Ureter (tissue), 1 donor: ENCODE results near the gene TYW1B. TPM values are rescaled to one million over a fixed set of nuclear protein-coding genes. Genes with fewer than 3 reads are reported as not detected.
"Not testable (repeated sequence)": the region's sequence is repeated elsewhere in the genome, so short reads cannot be mapped to it uniquely, and the experiment has no call there.

Experiments used
- DNase-seq: peaks from one replicate; pipeline ENCODE4 v3.0.0-alpha.2; 2020; ENCODE audit warnings: low spot score
- total RNA-seq: library from RNA; stranded (reverse); gene quantifications from one replicate; pipeline ENCODE4 v1.2.4, GENCODE V29; 2023
- donor health status: DM: yes; HTN: yes; CAD: no.

The TYW1B gene
- total RNA-seq, 1 donor from 2014 or later = 5.0 TPM

DNA sequence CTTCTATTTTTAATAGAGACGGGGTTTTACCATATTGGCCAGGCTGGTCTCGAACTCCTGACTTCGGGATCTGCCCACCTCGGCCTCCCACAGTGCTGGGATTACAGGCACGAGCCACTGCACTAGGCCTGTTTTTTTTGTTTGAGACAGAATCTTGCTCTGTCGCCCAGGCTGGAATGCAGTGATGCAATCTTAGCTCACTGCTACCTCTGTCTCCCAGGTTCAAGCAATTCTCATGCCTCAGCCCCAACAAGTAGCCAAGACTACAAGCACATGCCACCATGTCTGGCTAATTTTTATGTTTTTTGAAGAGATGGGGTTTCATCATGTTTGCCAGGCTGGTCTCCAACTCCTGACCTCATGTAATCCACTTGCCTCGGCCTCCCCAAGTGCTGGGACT is 73.7 kb downstream of the TYW1B start:
- no peak for DNase-seq

GRCh38 chr7:72753781-72754180 is 74.2 kb downstream of the TYW1B start:
- DNase-seq = no peak

DNA sequence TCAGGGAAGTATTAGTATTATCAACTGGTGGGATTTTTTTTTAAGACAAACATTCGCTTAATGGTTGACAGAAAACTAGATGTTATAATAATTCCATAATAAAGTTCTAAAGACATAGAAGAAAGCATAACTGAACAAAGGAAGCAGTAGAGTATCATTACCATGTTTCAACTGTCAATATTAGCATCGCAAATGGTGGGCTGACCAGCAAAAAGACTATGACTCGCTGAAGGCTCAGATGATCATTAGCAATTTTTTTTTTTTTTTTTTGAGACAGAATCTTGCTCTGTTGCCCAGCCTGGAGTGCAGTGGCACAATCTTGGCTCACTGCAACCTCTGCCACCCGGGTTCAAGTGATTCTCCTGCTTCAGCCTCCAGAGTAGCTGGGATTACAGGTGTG is 74.8 kb downstream of the TYW1B start:
- DNase-seq = not testable (repeated sequence)

DNA sequence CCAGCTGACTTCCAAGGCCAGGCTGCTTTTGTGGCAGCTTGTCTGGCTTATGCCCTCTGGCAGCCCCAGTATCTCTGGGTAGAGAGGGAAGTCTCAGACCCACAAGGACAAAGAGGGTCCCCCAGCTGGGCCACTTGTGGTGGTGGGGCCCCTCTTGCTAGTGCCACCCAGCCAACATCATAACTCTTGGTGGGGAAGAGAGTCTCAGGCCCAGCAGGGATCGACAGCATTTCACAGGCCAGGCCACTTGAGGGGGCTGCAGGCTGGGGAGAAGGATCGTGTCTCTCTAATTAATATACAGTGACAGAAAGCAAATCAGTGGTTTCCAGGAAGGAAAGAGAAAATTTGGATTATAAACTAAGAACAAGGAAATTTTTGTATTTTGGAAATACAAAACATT is 76.0 kb downstream of the TYW1B start:
- DNase-seq = no peak

DNA sequence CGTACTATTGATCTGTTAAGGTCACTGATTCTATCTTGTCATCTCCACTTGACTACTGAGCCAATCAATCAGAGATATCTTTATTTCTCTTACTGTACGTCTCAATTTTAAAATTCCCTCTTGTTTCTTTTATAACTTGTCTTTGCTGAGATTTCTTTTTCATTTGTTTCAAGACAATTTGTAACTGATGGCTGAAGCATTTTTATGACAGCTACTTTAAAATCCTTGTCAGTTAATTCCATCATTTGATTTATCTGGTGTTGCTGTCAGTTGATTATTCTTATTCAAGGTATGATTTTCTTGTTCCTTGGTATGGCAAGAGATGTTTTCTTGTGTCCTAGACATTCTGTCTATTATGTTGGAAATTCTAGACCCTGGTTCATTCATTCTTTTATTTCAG is 76.6 kb downstream of the TYW1B start:
- DNase-seq = no peak

DNA sequence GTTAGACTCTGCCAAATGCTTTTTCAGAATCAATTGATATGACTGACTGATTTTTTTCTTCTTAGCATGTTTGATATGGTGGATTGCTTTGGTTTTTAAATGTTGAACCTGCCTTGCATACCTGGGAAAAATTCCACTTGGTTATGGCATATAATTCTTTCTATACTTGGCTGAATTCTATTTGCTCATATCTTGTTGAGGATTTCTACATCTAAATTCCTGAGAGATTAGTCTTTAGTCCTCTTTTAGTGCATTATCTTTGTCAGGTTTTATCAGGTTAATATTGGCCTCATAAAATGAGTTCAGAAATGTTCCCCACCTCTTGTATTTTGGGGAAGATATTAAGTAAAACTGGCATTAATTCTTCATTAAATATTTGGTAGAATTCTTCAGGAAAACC is 79.4 kb downstream of the TYW1B start:
- DNase-seq = not testable (repeated sequence)

DNA sequence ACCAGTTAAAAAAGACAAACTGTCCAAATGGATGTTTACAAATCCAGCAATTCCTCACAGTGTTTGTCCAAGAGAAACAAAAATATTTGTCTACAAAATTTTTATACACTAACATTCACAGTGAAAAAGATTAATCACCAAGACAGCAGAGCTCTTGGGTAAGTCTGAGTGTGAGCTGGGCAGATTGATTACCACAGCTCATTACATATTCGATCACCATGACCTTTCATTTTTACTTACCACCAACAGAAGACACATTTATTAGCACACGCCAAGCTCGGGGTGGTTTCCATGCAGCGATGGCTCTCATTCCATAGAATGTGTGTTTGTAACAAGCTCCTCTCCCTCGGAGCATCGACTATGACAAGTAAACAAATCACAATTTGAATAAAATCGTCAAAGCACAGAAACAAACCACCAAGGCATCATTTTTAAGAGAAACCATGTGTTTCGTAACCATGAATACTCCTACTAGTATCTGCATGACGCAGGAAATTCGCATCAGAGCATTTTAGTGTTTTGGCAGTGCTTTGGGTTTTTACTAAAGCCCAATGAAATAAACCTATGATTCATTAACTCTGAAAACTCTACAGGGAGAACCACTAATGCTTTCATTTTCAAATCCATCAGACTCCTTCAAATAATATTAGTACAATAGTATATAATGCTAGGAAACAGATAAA is 83.6 kb downstream of the TYW1B start:
- DNase-seq = not testable (repeated sequence)

DNA sequence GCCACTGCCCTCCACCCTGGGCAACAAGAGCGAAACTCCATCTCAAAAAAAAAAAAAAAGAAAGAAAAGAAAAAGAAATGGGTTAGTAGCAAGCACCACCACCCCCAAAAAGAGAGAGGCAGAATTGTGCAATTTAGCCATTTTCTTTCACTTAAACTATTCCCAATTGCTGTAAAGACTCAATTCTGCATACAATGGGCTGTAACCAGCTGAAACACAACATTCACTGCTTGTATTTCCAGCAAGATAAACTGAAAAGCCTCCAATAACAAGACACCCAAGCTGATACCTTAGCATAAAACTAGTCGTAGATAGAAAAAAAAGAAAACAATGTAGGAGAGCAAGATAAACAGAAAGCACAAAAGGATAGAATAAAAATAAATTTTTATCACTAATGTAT is 84.2 kb downstream of the TYW1B start:
- not testable (repeated sequence) for DNase-seq

- not testable (repeated sequence) for DNase-seq
These were observed 88.3 kb downstream of the TYW1B start for GRCh38 chr7:72739716-72740115.

DNA sequence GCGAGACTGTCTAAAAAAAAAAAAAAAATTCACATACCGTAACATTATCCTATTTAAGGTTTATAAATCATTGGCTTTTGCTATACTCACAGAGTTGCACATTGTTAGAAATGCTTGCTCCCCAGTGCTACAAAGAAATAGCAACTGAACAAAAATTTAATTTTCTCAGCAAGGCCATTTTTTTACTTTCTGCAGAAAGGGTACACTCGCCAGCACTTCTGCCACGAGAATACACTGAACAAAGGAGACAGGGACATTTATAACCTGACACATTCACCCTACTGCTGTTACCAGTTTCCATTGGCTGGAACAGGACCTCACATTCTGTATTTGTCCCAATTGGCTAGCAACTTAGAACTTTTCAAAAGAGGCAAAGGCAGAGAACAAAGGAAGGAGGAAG is 92.1 kb downstream of the TYW1B start:
- DNase-seq = not testable (repeated sequence)

- DNase-seq = not testable (repeated sequence)
These were observed 97.2 kb downstream of the TYW1B start for GRCh38 chr7:72730815-72731214.

DNA sequence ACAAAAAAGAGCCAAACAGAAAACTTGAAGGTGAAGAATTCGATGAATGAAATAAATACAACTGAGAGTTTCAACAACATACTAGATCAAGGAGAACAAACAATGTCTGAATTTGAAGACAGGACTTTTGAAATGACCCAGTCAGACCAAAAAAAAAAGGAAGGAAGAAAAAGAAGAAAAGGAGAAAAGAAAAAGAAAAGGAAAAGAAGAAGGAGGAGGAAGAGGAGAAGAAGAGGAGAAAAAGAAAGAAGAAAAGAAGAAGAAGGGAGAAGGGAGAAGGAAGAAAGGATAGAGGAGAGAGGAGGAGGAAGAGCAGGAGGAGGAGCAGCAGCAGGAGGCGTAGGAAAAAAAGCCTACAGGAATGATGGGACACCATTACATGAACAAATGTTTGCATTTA is 97.6 kb downstream of the TYW1B start:
- not testable (repeated sequence) for DNase-seq

- DNase-seq = not testable (repeated sequence)
These were observed 98.9 kb downstream of the TYW1B start for GRCh38 chr7:72729130-72729529.

GRCh38 chr7:72722694-72723093 is 105.3 kb downstream of the TYW1B start:
- DNase-seq = not testable (repeated sequence)

DNA sequence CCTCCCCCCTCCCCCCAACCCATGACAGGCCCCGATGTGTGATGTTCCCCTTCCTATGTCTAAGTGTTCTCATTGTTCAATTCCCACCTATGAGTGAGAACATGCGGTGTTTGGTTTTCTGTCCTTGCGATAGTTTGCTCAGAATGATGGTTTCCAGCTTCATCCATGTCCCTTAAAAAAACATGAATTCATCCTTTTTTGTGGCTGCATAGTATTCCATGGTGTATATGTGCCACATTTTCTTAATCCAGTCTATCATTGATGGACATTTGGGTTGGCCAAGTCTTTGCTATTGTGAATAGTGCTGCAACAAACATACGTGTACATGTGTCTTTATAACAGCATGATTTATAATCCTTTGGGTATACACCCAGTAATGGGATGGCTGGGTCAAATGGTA is 107.1 kb downstream of the TYW1B start:
- not testable (repeated sequence) for DNase-seq

DNA sequence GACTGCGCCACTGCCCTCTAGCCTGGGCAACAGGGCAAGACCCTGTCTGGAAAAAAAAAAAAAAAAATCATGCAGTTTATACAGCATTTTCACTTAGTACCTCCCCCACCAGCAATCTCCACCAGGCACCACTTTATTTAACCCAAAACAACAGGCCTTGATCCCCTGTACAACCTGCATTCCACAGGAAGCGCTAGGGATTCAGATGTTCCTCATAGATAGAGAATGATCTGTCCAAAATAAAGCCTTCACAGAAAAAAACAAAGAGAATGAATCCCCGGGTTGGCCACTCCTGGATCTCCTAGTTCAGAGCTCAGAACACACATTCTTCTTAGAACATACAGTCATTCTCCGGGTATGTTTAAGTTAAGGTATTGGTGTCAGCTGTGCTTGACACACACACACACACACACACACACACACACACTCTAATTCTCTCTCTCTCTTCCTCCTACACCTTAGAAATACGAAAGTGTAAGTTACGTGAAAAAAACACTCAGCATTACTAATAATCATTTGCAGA is 110.7 kb downstream of the TYW1B start:
- DNase-seq = not testable (repeated sequence)

DNA sequence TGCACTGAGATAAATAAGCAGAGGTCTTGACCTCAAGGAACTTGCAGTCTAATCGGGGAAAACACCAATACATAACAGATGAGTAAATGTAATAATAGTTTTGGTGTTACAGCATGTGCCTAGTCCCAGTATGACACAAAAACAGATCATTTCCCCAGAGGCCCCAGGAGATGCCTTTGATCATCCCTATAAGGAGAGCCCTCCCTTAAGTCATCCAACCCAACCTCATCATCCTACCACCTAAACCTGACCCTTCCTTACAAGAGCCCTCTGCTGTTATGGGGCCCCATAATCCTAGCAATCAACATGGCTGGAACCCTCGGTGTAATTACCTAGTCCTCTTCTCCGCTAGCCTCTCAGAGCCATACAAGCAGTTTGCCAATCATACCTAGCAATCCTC is 116.1 kb downstream of the TYW1B start:
- DNase-seq = not testable (repeated sequence)

- DNase-seq = no peak
These were observed 117.0 kb downstream of the TYW1B start for GRCh38 chr7:72710983-72711382.

- no peak for DNase-seq
These were observed 118.1 kb downstream of the TYW1B start for GRCh38 chr7:72709909-72710308.

- not testable (repeated sequence) for DNase-seq
These were observed 119.5 kb downstream of the TYW1B start for GRCh38 chr7:72708371-72709050.

GRCh38 chr7:72706521-72706920 is 121.5 kb downstream of the TYW1B start:
- DNase-seq = no peak

DNA sequence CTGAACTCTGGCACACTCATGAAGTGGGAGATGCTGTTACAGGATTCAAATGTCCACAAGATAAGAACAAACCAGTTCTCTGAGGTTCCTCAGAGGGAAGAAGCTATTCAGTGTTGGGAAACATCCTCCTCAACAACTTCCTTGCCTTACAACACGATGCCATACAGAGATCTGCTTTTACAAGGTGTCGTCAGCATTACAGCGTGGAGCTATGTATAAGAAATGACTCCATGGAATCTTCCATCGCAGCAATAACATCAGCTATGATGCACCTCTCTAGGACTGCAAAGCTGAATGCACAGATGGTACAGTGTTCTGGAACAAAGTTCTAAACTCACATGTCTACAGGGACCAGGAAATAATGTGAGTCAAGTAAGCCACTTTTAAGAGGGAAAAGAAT is 122.3 kb downstream of the TYW1B start:
- DNase-seq = not testable (repeated sequence)

DNA sequence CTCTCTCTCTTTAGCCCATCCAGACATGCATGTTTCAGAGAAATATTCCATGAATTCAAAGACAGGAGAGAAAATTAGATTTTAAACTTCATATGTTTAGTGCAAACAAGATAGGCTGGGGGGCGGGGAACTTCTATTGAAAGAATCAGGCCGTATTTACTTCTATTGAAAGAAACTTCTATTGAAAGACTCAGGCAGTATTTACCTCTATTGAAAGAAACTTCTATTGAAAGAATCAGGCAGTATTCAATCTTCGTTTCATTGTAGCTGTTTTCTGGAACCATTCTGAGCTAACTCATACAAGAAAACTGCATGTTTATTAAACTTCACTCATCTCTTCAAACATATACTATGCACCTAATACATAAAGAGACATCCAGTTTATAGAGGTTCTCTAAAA is 123.1 kb downstream of the TYW1B start:
- no peak for DNase-seq
